ENCODE results near the gene SH3RF1.
A peak's percentile ranks its signal among the peaks of the same experiment; 100 is the strongest.
"Not testable (repeated sequence)": the region's sequence is repeated elsewhere in the genome, so short reads cannot be mapped to it uniquely, and the experiment has no call there.

The SH3RF1 gene

DNA sequence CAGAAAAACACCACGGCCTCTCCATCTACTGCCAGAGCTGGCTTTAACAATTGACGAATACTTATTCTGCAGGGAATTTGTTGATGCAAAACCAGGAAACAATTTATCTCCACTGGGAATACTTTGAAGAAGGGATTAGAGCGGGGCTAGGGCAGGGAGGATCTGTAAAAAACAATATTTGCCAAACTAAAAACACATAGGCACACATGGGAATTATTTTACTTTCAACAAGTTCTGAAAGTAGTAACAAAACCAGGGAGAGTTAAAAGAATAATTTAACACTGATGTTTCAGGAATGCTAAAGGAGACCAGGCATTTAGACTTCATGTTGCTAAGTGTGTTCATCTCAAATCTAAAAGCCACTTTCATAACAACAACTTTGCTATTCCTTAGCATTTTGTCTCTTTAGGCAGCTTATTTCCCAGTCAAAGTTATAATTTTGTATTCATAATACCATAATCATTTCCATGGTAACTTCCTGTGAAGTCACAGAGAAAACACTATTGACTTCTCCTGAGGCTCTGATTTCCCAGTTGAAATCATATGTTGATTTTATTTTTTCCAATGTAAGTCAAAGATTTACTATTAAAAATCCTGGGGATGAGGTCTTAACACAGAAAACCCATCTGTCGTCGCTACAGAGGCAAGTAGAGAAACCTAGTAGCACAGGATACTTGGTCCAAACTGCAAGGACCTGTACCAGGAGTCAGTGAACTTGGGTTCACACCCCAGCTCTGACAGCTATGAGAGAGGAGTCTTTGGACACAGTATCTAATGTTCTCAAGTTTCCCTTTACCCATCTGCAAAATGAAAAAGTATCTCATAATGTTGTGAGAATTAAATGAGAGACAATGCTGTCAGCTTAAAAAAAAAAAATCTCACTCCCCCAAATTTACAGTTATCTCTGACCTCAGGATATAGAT, 69.3 kb downstream of the SH3RF1 start:
- DNase-seq (ENCODE audit: low read depth in 2 of 2): peak; percentile 26 to 40

DNA sequence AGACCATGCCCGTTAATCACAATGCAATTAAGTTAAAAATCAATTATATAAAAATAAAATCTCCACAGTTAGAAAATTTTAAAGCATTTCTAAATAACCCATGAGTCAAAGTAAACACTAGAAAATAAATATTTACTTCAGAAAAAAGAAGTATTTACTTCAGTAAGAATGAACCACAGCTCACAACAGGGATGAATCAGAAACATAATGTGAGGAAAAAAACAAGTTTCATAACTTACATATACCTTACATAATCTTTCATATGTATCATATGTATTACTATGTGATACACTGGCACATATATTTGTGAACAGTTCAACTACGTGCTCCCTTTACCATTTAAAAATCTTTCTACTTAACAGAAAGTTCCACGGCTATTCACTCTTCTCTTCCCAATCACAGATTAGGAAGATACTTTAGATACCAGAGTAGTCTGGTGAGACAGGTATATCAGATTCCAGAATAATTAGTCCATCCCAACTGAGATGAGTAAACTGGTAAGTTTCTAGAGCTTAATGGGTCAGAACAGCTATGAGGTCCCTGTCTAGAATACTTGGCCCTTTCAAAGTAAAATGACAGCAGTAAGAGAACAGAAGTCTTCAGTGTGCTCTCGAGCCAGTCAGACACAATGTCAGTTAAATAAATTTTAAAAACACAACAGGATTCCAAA, 70.3 kb downstream of the SH3RF1 start:
- DNase-seq (ENCODE audit: low read depth in 2 of 2): no peak

DNA sequence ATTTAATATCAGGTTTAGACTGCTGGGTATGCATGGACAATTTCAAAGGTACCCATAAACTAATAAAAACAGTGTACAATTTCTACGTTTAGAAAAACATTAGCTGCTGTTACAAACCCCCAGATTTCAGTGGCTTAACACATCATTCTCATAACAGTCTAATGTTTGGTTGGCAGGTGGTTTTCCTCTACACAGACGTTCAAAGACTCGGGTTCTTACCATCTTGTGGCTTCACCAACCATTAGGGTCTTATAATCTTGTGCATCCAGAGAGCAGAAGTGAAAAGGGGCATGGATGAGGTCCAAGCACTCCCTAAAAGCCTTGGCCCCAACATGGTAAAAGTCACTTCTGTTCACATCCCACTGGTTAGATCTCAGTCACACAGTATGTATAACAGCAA, 71.6 kb downstream of the SH3RF1 start:
- no peak for DNase-seq (ENCODE audit: low read depth in 2 of 2)

DNA sequence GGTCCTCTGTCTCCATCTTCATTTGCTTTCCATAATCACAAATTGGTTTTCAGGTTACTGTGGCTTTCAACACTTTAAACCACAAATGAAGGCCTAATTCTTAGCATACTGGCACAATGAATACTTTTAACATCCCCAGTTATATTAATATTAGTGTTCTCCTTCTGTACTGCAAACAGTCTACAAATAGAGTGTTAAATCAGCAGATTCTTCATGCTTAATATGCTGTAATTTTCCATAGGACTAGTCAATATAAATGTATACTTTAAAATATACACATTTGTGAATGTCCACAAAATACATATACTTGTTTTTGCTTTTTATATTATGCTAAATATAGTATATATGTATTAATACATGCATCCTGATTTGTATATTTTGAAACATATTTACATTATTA, 72.6 kb downstream of the SH3RF1 start:
- no peak for DNase-seq (ENCODE audit: low read depth in 2 of 2)

DNA sequence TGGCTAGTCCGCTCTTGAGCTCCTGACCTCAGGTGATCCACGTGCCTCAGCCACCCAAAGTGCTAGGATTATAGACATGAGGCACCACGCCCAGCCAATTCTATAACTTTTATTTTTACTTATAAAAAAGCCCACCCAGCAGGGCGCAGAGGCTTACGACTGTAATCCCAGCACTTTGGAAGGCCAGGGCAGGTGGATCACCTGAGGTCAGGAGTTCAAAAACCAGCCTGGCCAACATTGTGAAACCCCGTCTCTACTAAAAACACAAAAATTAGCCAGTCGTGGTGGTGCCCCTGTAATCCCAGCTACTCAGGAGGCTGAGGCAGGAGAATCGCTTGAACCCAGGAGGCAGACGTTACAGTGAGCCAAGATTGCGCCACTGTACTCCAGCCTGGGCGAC, 73.5 kb downstream of the SH3RF1 start:
- not testable (repeated sequence) for DNase-seq (ENCODE audit: low read depth in 2 of 2)

DNA sequence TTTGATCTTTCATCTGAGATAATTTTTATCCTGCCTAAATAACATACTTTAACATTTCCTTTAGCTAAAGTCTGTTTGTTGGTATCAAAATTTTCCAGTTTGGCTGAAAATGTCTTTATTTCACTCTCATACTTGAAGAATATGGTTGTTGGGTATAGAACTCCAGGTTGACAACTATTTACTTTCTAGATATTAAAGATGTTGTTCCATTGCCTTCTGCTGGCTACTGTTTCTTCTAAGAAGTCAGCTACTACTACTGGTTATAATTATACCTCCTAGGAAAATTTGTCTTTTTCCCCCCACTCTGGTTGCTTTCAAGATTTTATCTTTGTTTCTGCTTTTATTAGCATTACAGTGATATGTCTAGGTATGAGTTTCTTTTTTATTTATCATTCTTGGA, 75.7 kb downstream of the SH3RF1 start:
- DNase-seq (ENCODE audit: low read depth in 2 of 2): no peak

DNA sequence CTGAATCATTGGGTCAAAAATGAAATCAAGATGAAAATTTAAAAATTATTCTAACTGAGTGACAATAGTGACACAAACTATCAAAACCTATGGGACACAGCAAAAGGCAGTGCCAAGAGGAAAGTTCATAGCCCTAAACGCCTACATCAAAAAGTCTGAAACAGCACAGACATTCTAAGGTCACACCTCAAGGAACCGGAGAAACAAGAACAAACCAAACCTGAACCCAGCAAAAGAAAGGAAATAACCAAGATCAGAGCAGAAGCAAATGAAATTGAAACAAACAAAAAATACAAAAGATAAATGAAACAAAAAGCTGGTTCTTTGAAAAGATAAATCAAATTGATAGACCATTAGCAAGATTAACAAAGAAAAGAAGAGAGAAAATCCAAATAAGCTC, 80.8 kb downstream of the SH3RF1 start:
- DNase-seq (ENCODE audit: low read depth in 2 of 2): not testable (repeated sequence)

DNA sequence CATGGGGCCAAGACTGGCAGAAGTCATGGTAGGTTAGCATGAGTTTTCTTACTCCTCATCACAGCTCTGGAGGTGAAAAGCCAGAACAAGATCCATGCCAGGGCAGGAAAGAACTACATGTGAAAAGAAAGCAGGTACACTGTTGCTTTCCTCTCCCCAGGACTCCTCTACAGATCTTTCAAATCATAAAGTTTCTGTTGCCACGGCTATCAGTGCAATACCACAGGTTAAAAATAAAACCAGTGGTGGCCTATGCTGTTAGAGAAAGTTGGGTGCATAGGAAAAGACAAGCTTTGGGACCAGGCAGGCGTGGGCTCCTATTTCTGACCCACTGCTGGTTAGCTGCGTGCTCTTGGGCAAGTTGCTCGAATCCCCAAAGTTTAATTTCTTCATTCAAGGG, 81.4 kb downstream of the SH3RF1 start:
- DNase-seq (ENCODE audit: low read depth in 2 of 2): no peak

DNA sequence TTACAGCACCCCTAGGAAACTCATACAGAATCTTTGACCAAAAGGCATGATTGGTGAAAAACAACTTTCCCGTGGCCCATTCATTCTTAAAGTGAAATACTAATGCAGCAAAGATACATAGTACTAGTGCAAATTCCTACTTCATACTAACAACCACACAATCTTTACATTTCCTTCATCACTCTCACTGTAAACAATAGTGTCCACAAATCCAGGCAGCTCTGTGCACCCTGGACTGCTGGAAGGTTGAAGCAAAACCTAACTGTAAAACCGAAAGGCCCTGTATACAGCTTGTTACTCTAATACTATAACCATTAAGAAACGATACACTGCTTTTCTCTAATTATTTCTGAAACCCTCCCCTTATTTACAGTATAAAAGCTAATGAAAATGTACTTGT, 82.6 kb downstream of the SH3RF1 start:
- no peak for DNase-seq (ENCODE audit: low read depth in 2 of 2)

DNA sequence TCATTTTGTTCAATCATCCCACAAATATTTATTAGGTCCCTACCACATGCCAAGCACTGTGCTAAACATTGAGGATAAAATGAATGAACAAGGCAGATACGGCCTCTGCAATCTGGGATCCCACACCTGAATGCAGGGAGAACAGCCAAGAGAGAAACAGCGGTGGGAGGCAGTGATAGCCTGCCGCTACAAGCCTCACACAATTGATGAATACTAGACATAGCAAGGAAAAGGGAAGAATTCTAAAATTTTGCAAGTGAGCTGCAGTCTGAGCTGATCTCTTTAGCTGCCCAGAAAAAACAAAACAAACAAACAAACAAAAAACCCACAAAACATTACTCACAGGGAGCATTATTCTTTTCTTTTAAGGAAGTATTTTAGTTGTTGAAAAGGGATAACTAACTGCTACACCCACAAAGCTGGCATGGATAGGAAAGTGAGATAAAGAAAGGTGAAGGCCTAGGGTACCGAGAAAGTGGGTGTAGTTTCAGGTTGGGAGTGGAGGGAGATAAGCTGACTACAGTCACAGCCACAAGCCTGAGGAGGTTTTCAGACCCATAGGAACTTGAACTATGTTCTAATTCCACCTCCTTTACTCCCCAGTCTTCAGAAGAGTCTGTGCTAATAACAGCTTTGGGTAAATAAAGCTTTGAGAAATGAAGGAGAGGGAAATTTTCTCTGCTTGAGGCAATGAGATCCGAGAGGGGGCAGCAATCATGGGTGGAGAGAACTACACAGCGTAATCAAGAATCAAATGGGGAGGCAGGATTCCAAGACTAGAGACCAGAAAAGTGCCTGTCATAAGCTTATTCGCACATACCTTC, 85.4 kb downstream of the SH3RF1 start:
- DNase-seq (ENCODE audit: low read depth in 2 of 2): no peak

DNA sequence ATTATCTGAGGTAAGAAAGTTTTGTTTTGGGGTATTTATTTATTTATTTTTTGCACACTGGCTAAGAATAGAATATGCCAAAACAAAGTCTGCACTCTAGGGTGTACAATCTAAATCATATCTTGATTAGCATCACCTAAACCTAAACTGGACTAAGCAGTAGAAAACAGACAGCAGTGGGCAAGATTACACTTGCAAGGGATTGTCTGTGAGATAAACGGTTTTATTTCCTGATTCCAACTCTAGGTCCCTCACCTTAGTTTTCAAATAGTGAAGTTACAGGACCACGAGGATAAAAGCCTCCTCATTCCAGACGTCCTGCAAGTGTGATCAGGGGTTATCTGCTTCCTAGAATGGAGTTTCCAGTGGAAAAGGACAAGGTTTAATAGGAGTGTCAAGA, 86.1 kb downstream of the SH3RF1 start:
- DNase-seq (ENCODE audit: low read depth in 2 of 2): no peak

DNA sequence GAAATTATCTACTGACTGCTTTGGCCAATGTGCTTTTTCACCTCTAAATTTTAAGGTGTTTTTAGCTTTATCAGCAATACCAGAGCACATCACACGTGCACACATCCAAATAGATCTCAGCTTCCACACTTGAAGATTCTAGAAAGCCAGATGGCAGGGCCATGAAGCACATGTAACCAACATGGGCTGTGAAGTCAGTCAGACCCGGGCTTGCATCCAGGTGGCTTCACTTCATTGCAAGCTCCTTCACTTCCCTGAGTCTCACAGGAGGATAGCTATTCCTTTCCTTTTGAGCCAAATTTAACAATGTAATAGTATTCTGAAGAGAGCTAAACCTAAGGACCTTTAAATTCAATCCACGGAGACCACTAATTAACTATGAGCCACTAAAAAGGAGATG, 86.5 kb downstream of the SH3RF1 start:
- no peak for DNase-seq (ENCODE audit: low read depth in 2 of 2)

DNA sequence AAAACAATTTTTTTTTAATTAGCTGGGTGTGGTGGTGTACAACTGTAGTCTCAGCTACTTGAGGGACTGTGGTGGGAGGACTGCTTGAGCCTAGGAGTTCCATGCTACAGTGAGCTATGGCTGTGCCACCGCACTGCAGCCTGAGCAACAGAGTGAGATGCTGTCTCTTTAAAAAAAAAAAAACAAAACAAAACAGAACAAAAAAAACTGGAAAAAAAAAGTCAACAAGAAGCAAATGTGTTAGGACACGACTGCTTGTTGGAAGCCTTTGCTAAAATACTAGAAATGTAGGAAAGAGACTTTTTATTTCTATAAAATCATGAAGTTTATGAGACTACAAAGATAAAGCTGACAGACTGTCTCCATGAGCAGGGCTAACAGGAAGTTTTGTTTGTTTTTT, 87.2 kb downstream of the SH3RF1 start:
- no peak for DNase-seq (ENCODE audit: low read depth in 2 of 2)

DNA sequence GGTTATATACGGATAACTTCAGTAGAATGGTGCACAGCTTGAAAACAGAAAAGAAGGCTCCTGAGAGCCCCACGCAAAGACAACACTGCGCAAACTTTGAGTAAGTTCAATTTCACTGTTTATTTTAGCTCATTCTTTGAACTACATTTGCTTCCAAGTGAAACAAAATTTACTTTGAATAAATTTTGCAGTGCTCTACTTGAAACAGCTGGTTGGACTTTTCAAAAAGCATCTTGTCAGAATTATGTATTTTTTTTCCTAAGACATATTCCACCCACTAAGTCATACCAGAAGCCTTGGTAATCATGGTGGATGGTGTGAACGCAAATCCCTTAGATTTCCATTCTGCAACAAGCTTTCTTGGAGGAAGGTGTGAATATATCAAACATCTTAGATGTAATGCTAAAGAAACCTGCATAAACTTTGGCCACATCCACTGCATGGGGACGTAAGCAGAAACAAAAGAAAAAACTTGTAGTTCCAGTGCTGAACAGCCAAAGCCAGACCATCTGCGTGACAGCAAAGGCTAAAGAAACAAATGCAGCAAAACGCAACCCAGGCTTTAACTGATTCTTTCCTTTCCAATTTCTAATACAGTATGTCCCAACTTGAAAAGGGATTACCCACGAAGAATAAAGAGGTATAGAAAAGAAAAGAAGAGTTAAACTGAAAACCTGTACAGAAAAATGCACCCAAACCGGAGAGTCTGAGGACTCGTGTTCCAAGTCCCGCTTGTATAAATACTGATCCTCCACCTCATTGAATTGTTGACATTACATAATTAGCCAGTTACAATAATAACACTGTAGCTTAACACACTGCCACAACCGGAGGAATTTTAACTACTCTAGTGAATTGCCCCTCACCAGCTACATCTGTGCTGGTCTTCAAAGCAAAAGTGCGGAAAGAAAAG, 90.9 kb downstream of the SH3RF1 start:
- DNase-seq (ENCODE audit: low read depth in 2 of 2): no peak

DNA sequence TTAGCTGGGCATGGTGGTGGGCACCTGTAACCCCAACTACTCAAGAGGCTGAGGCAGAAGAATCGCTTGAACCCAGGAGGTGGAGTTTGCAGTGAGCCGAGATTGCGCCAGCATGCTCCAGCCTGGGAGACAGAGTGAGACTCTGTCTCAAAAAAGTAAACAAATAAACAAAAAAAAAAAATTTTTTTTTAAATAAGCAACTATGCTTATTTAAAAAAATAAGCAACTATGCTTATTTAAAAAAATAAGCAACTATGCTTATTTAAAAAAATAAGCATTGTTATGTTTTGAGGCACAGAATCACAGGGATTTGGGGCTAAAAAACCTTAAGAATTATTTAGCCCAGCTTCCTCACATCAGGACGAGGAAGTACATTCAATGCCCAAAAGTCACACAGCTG, 92.7 kb downstream of the SH3RF1 start:
- DNase-seq (ENCODE audit: low read depth in 2 of 2): not testable (repeated sequence)

DNA sequence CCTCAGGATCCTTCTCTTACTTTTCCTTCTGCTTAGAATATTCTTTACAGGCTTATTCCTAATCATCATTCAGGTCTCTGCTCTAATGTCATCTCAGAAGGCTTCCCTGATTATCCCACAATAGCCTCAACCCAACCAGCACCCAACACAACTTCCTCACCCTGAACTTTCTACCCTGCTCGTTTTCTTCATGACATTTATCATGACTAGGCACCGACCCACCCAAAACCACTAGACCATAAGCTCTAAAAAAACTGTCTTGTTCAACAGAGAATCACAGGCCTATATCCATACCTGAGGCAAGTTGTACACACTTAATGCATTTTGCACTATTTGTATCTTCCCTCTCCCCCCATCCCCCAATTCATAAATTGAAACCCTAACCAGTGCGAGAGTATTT, 95.3 kb downstream of the SH3RF1 start:
- no peak for DNase-seq (ENCODE audit: low read depth in 2 of 2)

DNA sequence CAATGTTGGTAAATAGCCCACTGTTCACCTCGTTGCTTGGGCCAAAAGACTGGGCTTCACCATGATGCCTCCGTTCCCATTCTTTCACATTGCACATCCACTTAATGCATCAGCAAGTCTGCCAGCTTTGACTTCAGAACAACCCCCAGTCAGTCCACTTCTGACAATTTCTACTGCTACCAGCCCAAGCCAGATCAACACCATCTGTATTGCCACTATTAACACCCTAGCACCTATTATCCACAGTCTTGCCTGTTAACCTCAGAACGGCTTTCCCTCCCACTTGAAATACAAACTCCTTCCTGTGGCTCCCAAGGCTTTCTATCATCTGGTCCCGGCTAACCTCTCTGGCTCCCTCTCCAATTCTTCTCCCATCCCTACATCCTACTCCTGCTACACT, 95.7 kb downstream of the SH3RF1 start:
- DNase-seq (ENCODE audit: low read depth in 2 of 2): no peak

DNA sequence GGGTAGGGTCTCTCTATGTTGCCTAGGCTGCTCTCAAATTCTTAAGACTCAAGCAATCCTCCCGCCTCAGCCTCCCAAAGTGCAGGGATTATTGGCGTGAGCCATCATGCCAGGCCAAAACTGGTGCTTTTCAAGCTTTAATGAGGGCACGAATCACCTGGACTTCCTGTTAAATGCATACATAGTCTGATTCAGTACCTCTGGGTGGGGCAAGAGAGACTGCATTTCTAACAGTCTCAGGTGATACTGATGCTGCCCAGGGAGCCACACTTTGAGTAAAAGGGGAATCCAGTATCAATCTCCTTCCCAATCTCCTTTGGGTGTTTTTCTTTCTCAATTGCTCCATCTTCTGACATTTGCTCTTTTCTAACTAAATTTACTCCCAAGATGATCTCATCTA, 96.5 kb downstream of the SH3RF1 start:
- DNase-seq (ENCODE audit: low read depth in 2 of 2): no peak

DNA sequence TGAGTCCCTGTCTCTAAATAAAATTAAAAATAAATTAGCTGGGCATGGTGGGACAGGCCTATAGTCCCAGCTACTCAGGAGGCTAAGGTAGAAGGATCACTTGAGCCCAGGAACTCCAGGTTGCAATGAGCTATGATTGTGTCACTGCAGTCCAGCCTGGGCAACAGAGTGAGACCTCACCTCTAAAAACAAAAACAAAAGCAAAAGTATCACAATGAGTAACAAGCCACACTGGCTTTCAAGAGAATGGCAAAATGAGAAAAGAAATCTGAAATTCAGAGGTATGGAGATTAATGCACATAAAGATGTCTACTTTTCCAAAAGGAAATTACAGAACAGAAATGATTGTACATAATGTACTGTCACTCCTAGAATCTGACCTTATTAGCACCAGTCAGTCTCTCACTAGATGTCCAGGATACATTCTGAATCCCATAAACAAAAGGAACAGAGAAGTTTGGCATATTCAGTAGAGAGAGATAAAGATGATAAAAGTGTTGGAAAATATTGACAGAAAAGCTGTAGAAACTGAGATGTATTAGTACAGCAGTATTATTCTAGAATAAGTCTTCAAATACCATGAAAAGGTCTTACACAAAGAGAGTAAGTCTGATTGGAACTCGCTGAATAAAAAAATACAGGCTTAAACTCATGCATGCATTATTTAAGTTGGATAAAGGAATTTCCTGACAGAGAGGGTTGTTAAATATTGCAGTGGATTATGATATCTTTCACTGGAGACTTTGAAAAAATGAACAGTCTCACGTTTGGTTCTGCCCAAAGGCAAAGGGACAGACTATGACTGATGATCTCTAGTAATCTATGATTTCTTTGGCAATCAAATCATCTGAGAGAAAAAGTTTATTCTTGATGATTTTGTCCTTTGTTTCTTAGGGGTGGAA, 102.5 kb downstream of the SH3RF1 start:
- no peak for DNase-seq (ENCODE audit: low read depth in 2 of 2)

DNA sequence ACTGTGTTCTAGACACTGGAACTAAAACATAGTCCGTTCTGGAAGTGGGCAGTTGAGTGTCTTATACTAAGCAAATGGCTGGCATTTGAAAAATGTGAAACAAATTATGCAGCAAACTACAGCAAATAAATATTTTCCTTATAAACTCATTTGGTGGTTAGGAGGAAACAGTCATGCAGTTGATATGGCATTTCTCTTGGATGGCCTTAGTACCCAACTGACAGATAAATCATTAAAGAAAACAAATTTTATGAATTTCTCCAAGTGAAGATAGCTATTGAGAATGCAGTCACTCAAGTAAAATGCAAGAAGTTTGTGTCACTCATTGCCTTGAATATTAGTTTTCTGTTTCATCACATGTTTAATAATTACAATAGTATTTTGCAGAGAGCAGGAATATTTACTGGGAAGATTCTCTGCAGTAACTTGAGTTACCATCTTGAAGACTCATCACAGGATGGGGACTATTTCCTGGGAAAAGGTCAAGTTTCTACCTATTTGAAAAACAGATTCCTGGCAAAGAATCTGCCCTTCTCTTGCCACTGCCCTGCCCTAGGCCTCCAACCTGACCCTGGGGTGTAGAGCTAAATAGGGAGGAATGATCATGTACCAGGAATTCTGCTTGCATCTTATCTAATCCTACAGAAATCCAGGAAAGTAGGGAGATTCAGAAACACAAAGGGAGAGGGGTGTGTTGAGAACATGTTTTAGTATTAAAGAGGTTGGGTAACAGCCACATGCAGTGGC, 105.9 kb downstream of the SH3RF1 start:
- no peak for DNase-seq (ENCODE audit: low read depth in 2 of 2)
